GM12878 (cell line): Measurements from ENCODE around the gene FBXL22. TPM values are rescaled to one million over a fixed set of nuclear protein-coding genes. Genes with fewer than 3 reads are reported as not detected.

Experiments
- ATF7 ChIP-seq: fragments of 450-650 bp; IDR thresholded peaks from 2 replicates; pipeline ENCODE4 v1.6.1; 2016; ENCODE audit warnings: low read depth, mild to moderate bottlenecking
- CREM ChIP-seq: IDR thresholded peaks from 2 replicates; pipeline ENCODE4 v1.6.1; 2014; ENCODE audit warnings: antibody characterized with exemption, low read depth
- MTA2 ChIP-seq: fragments of 450-650 bp; IDR thresholded peaks from 2 replicates; pipeline ENCODE4 v1.6.1; 2016; ENCODE audit warnings: low read depth, mild to moderate bottlenecking, moderate library complexity
- NFYA ChIP-seq: IDR thresholded peaks from 2 replicates; pipeline ENCODE4 v1.6.1; 2011; ENCODE audit warnings: low read depth, mild to moderate bottlenecking, low read length, improper control_type of control experiment, borderline replicate concordance
- NKRF ChIP-seq: fragments of 450-650 bp; conservative IDR thresholded peaks from 2 replicates; pipeline ENCODE4 v1.6.1; 2017; ENCODE audit warnings: mild to moderate bottlenecking, moderate library complexity
- PRDM15 ChIP-seq: fragments of 450-650 bp; formaldehyde crosslinking; IDR thresholded peaks from 2 replicates; pipeline ENCODE4 v1.4.0; 2020; ENCODE audit warnings: mild to moderate bottlenecking, moderate library complexity
- polyA plus RNA-seq, 11 experiments: library from polyadenylated mRNA; depleted of rRNA in 4 of 11; unstranded in 6 of 11; stranded (reverse) in 5 of 11; fragments of >200 nt; fragmentation: Nextera tagmentation in 4 of 11; fragmentation: Illumina TruSeq in 1 of 11; extraction: Ambion mirVana in 4 of 11; extraction: Trizol in 1 of 11; gene quantifications; 1 replicate in 1 of 11; 2 replicates in 10 of 11; pipeline versions ENCODE4 v1.2.1 to v1.2.3, GENCODE V29; 2011 to 2016; ENCODE audit warnings: inconsistent platforms in 2 of 11, missing spikeins in 2 of 11, low read depth in 1 of 11
- total RNA-seq, 4 experiments: library from RNA; depleted of rRNA in 3 of 4; stranded (reverse); fragments of >200 nt in 3 of 4; fragmentation: Illumina TruSeq in 1 of 4; extraction: Trizol in 1 of 4; gene quantifications; 2 replicates each; pipeline versions ENCODE4 v1.2.1 to v1.2.3, GENCODE V29; 2013 to 2021

FBXL22 gene
- total and polyA plus RNA-seq, 10 of the 15 experiments (the other 5 are each of a cell fraction or from before 2014, with no cell fraction given): 0.05 to 2.6 (median 0.52) TPM

DNA sequence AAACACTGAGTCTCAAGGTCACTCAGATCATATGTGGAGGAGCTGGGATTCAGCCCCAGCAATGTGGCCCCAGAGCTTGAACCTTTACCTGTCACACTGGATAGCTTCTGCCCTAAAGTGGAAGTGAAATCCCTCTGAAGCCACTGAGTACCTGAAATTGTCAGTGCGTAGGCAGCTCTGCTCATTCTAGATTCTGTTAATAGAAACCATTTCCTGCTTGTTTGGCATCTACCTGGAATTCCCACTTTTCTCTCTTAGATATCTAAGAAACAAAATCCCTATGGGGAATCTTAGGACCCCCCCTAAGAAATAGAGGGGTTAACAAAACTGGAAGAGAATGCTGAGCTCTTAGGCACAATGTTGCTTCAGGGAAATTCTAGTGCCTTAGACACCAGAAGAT lies 29.8 kb downstream of the FBXL22 start (continued):
- TF ChIP-seq NKRF (no peak), ATF7 (no peak), MTA2 (peak; percentile 65; the same call in 1 of the 2 replicates), PRDM15 (CRISPR knock-in tag) (no peak), NFYA (no peak), CREM (peak; percentile 46; the same call in 1 of the 2 replicates)
